GM12891 (cell line): ENCODE data around the gene WDR7.

Source experiments
- POLR2A ChIP-seq: IDR thresholded peaks from 2 replicates; pipeline ENCODE4 v1.6.1; 2011; ENCODE audit warnings: low read depth, low read length, control low read depth
- POLR2AphosphoS5 ChIP-seq: IDR thresholded peaks from 2 replicates; pipeline ENCODE4 v1.6.1; 2011; ENCODE audit warnings: low read depth, low read length, control low read depth
- SPI1 ChIP-seq: IDR thresholded peaks from 2 replicates; pipeline ENCODE4 v1.6.1; 2011; ENCODE audit warnings: low read depth, low read length, control low read depth
- TAF1 ChIP-seq: IDR thresholded peaks from 2 replicates; pipeline ENCODE4 v1.6.1; 2011; ENCODE audit warnings: low read depth, low read length, control low read depth

DNA sequence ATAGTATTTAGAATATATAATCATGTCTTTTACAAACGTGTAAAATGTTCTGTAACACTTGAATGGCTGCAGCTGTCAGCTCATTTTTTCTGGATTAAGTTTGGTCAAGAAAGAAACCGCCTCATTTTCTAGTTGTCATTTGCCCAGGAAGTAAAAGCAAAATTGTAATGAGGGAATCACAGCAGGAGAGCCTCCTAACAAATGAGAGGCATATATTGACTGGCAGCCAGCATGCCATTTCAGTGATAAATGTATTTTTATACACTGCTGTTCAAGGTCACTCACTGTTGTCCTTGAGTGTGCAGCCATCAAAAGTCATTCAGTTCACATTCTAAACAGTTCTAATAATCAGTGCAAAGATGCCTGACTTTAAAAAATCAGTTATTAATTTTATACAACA is 351.5 kb downstream of the WDR7 start:
- TF ChIP-seq POLR2AphosphoS5 (no peak), POLR2A (no peak), TAF1 (no peak), SPI1 (no peak)
